Naive thymus-derived CD8-positive, alpha-beta T cell (primary cell): Measurements from ENCODE around the gene SCGB2B2. TPM values are rescaled to one million over a fixed set of nuclear protein-coding genes. Genes with fewer than 3 reads are reported as not detected.

Experiments
- ATAC-seq, 2 donors: fragments of 150-1000 bp; cut with Tn5 transposase in 1 of 2; sonication (Bioruptor Pico), chemical (Tn5 transposase) in 1 of 2; 1 replicate in 1 of 2; 2 replicates in 1 of 2; pipeline ENCODE4 v1.10.0; 2021; ENCODE audit warnings: mild to moderate bottlenecking in 2 of 2, moderate library complexity in 2 of 2
- POLR2A ChIA-PET: fragments of 350-600 bp; sonication (Branson Sonifier 250); formaldehyde crosslinking; loops from one replicate; lab custom pipeline; 2021; ENCODE audit warnings: antibody characterized with exemption; lab: Charles Lee
- DNase-seq, 10 donors: peaks; one replicate each; pipeline versions ENCODE4 v3.0.0 to v3.0.0-alpha.2; 2020 to 2022
- H3K27ac Mint-ChIP-seq, 10 donors: one replicate each; pipeline ENCODE4 v1.8.0; 2020 to 2022; ENCODE audit warnings: mild to moderate bottlenecking in 10 of 10, mixed read lengths in 10 of 10, moderate library complexity in 4 of 10, inconsistent platforms in 1 of 10
- H3K27me3 Mint-ChIP-seq, 5 donors: one replicate each; pipeline ENCODE4 v1.8.0; 2021 to 2022; ENCODE audit warnings: mixed read lengths in 5 of 5
- H3K36me3 Mint-ChIP-seq, 3 donors: one replicate each; pipeline ENCODE4 v1.8.0; 2020 to 2022; ENCODE audit warnings: mixed read lengths in 3 of 3, mild to moderate bottlenecking in 2 of 3, inconsistent platforms in 1 of 3
- H3K4me1 Mint-ChIP-seq, 4 donors: one replicate each; pipeline ENCODE4 v1.8.0; 2021 to 2022; ENCODE audit warnings: mixed read lengths in 4 of 4
- H3K4me3 Mint-ChIP-seq, 10 donors: one replicate each; pipeline ENCODE4 v1.8.0; 2020 to 2022; ENCODE audit warnings: mild to moderate bottlenecking in 10 of 10, mixed read lengths in 10 of 10, moderate library complexity in 6 of 10, inconsistent platforms in 1 of 10
- H3K9me3 Mint-ChIP-seq, 9 donors: one replicate each; pipeline ENCODE4 v1.8.0; 2020 to 2022; ENCODE audit warnings: mixed read lengths in 9 of 9, mild to moderate bottlenecking in 3 of 9, inconsistent platforms in 1 of 9, moderate library complexity in 1 of 9
- polyA plus RNA-seq, 3 donors: library from polyadenylated mRNA; unstranded; fragments of 300-500 nt; fragmentation: Illumina TruSeq; gene quantifications; one replicate each; pipeline ENCODE4 v1.2.3, GENCODE V29; 2021
- total RNA-seq, 8 experiments: library from RNA in 2 of 8; stranded (reverse) in 2 of 8; gene quantifications; one replicate each; pipeline ENCODE4 v1.2.3 and lab custom pipeline; 2021 to 2026

Gene SCGB2B2
- total RNA-seq, result under 1 TPM; 0.75 to 0.82 TPM
- polyA plus RNA-seq, result not detected
- total RNA-seq (lab: John Stamatoyannopoulos, UW), result 0.17 to 3.9 (median 0.51) reads per million in 6 experiments

GRCh38 chr19:34676697-34677385 lies at the start of gene SCGB2B2:
SCGB2B2 (minus strand) TSS chr19:34677159; CDS start chr19:34594563, 82,596 bp downstream.
- Mint-ChIP-seq H3K36me3 (peaks cover 29 to 52% (median 35%) of the 10 kb centered on the region in 3 donors), H3K4me3 (peak within 1 kb of the TSS; percentile 95 to 100 (median 99)), H3K27ac (peak within 1 kb of the TSS; percentile 98 to 100 (median 99)), H3K9me3 (peaks cover 0 to 34% (median 20%) of the 10 kb centered on the region in 9 donors), H3K4me1 (peaks cover 8 to 40% (median 30%) of the 10 kb centered on the region in 4 donors), H3K27me3 (peaks cover 0 to 20% (median 9%) of the 10 kb centered on the region in 5 donors)
- DNase-seq (peak in 4 of 10 donors; percentile 73 to 88 (median 77)), ATAC-seq (peak; percentile 75 to 76)
- POLR2A ChIA-PET, result interaction anchor here (0.6 to 2.6 kb wide), 17 partner anchors 9 to 1500 kb away, joined by 3 to 20 read pairs (median 3); partner anchors contain the start of genes CEBPG, LSM14A, ZNF181 and ZNF30

- H3K4me3 Mint-ChIP-seq, result no peak overlapping the region
These were observed 48.4 kb upstream of the SCGB2B2 start for GRCh38 chr19:34725400-34725799.

GRCh38 chr19:34722353-34722752 lies 45.4 kb upstream of the SCGB2B2 start:
- H3K4me1 Mint-ChIP-seq, result no peaks in the 10 kb centered on the region
- H3K36me3 Mint-ChIP-seq, result no peaks in the 10 kb centered on the region
- H3K4me3 Mint-ChIP-seq, result no peak overlapping the region
- no peak for ATAC-seq
- POLR2A ChIA-PET, result no interaction called here
- H3K9me3 Mint-ChIP-seq, result no peaks in the 10 kb centered on the region
- no peak for DNase-seq
- peaks cover 19 to 47% (median 34%) of the 10 kb centered on the region in 5 donors for H3K27me3 Mint-ChIP-seq
- no peak overlapping the region for H3K27ac Mint-ChIP-seq

More at GRCh38 chr19:34725400-34725799, 48.4 kb upstream of the SCGB2B2 start:
- Mint-ChIP-seq H3K4me1 (no peaks in the 10 kb centered on the region), H3K9me3 (peaks cover 0 to 3% (median 0%) of the 10 kb centered on the region in 9 donors), H3K27me3 (peaks cover 20 to 51% (median 37%) of the 10 kb centered on the region in 5 donors), H3K36me3 (peaks cover 0 to 5% (median 0%) of the 10 kb centered on the region in 3 donors), H3K27ac (no peak overlapping the region)
- no peak for DNase-seq
- ATAC-seq, result no peak
- POLR2A ChIA-PET, result no interaction called here

GRCh38 chr19:34715357-34715756 lies 38.4 kb upstream of the SCGB2B2 start:
- peaks cover 5 to 23% (median 5%) of the 10 kb centered on the region in 3 donors for H3K36me3 Mint-ChIP-seq

GRCh38 chr19:34713262-34713637 lies 36.3 kb upstream of the SCGB2B2 start:
- DNase-seq, result no peak
- Mint-ChIP-seq H3K4me3 (no peak overlapping the region), H3K27ac (no peak overlapping the region), H3K36me3 (peaks cover 5 to 23% (median 5%) of the 10 kb centered on the region in 3 donors), H3K4me1 (peaks cover 0 to 6% (median under 1%) of the 10 kb centered on the region in 4 donors), H3K9me3 (peaks cover 0 to 25% (median 22%) of the 10 kb centered on the region in 9 donors), H3K27me3 (peaks cover 22 to 73% (median 27%) of the 10 kb centered on the region in 5 donors)
- POLR2A ChIA-PET, result no interaction called here
- no peak for ATAC-seq

More at GRCh38 chr19:34715357-34715756, 38.4 kb upstream of the SCGB2B2 start:
- no peak overlapping the region for H3K4me3 Mint-ChIP-seq
- no peak for ATAC-seq
- peaks cover 17 to 55% (median 27%) of the 10 kb centered on the region in 5 donors for H3K27me3 Mint-ChIP-seq
- POLR2A ChIA-PET, result no interaction called here
- DNase-seq, result no peak
- H3K27ac Mint-ChIP-seq, result no peak overlapping the region
- H3K4me1 Mint-ChIP-seq, result peaks cover 0 to 6% (median under 1%) of the 10 kb centered on the region in 4 donors
- peaks cover 0 to 25% (median 22%) of the 10 kb centered on the region in 9 donors for H3K9me3 Mint-ChIP-seq

- POLR2A ChIA-PET, result no interaction called here
- H3K27me3 Mint-ChIP-seq, result peaks cover 21 to 74% (median 28%) of the 10 kb centered on the region in 5 donors
- H3K36me3 Mint-ChIP-seq, result peaks cover 5 to 23% (median 8%) of the 10 kb centered on the region in 3 donors
- H3K27ac Mint-ChIP-seq, result peak overlapping the region in 1 of 10 donors; percentile 34
- H3K4me1 Mint-ChIP-seq, result peaks cover 0 to 6% (median under 1%) of the 10 kb centered on the region in 4 donors
- DNase-seq (peak in 9 of 10 donors; percentile 47 to 81 (median 69)), ATAC-seq (peak; percentile 65 to 76)
- no peak overlapping the region for H3K4me3 Mint-ChIP-seq
- H3K9me3 Mint-ChIP-seq, result peaks cover 0 to 30% (median 22%) of the 10 kb centered on the region in 9 donors
These were observed 35.7 kb upstream of the SCGB2B2 start for GRCh38 chr19:34712395-34713261.

- Mint-ChIP-seq H3K9me3 (peaks cover 0 to 38% (median 24%) of the 10 kb centered on the region in 9 donors), H3K4me3 (no peak overlapping the region), H3K4me1 (peaks cover 0 to 6% (median under 1%) of the 10 kb centered on the region in 4 donors), H3K27me3 (peaks cover 19 to 74% (median 27%) of the 10 kb centered on the region in 5 donors), H3K36me3 (peaks cover 5 to 27% (median 10%) of the 10 kb centered on the region in 3 donors), H3K27ac (no peak overlapping the region)
- ATAC-seq (no peak), DNase-seq (no peak)
- POLR2A ChIA-PET, result interaction anchor here (1.5 kb wide), 1 partner anchor 72 kb away, joined by 3 read pairs; no protein-coding TSS in a partner anchor
These were observed 34.9 kb upstream of the SCGB2B2 start for GRCh38 chr19:34711890-34712289.

- ATAC-seq (no peak), DNase-seq (no peak)
- POLR2A ChIA-PET, result no interaction called here
- H3K4me1 Mint-ChIP-seq, result peaks cover 0 to 4% (median under 1%) of the 10 kb centered on the region in 4 donors
- H3K27ac Mint-ChIP-seq, result no peak overlapping the region
- H3K4me3 Mint-ChIP-seq, result no peak overlapping the region
- H3K9me3 Mint-ChIP-seq, result peaks cover 0 to 38% (median 9%) of the 10 kb centered on the region in 9 donors
- H3K36me3 Mint-ChIP-seq, result peaks cover 4 to 15% (median 9%) of the 10 kb centered on the region in 3 donors
- peaks cover 22 to 77% (median 27%) of the 10 kb centered on the region in 5 donors for H3K27me3 Mint-ChIP-seq
These were observed 30.7 kb upstream of the SCGB2B2 start for GRCh38 chr19:34707661-34708060.

GRCh38 chr19:34692549-34692948 lies 15.6 kb upstream of the SCGB2B2 start:
- Mint-ChIP-seq H3K9me3 (peaks cover 10 to 65% (median 41%) of the 10 kb centered on the region in 9 donors), H3K27me3 (peaks cover 19 to 50% (median 40%) of the 10 kb centered on the region in 5 donors), H3K4me3 (peak overlapping the region in 1 of 10 donors; percentile 6), H3K4me1 (no peaks in the 10 kb centered on the region), H3K27ac (no peak overlapping the region), H3K36me3 (peaks cover 0 to 55% (median 18%) of the 10 kb centered on the region in 3 donors)
- POLR2A ChIA-PET, result no interaction called here
- ATAC-seq (no peak), DNase-seq (no peak)

GRCh38 chr19:34690372-34690771 lies 13.4 kb upstream of the SCGB2B2 start:
- DNase-seq (no peak), ATAC-seq (no peak)
- Mint-ChIP-seq H3K36me3 (peaks cover 2 to 74% (median 40%) of the 10 kb centered on the region in 3 donors), H3K27ac (no peak overlapping the region), H3K27me3 (peaks cover 19 to 50% (median 32%) of the 10 kb centered on the region in 5 donors), H3K4me1 (no peaks in the 10 kb centered on the region), H3K9me3 (peaks cover 11 to 87% (median 60%) of the 10 kb centered on the region in 9 donors), H3K4me3 (no peak overlapping the region)
- POLR2A ChIA-PET, result no interaction called here

- Mint-ChIP-seq H3K27ac (no peak overlapping the region), H3K4me1 (no peaks in the 10 kb centered on the region), H3K4me3 (no peak overlapping the region), H3K9me3 (peaks cover 11 to 95% (median 66%) of the 10 kb centered on the region in 9 donors), H3K27me3 (peaks cover 16 to 36% (median 19%) of the 10 kb centered on the region in 5 donors), H3K36me3 (peaks cover 18 to 72% (median 50%) of the 10 kb centered on the region in 3 donors)
- ATAC-seq (no peak), DNase-seq (no peak)
- POLR2A ChIA-PET, result interaction anchor here (1.0 kb wide), 1 partner anchor 11 kb away, joined by 3 read pairs; the partner anchor contains the start of gene ZNF302
These were observed 11.6 kb upstream of the SCGB2B2 start for GRCh38 chr19:34688592-34688991.

- POLR2A ChIA-PET, result interaction anchor here (0.7 to 1.2 kb wide), 2 partner anchors 9 to 10 kb away, joined by 3 read pairs; partner anchors contain the start of gene ZNF302
- Mint-ChIP-seq H3K4me1 (no peaks in the 10 kb centered on the region), H3K27me3 (peaks cover 8 to 24% (median 13%) of the 10 kb centered on the region in 5 donors), H3K9me3 (peaks cover 11 to 99% (median 69%) of the 10 kb centered on the region in 9 donors), H3K36me3 (peaks cover 29 to 77% (median 54%) of the 10 kb centered on the region in 3 donors), H3K27ac (peak overlapping the region in 1 of 10 donors; percentile 71), H3K4me3 (no peak overlapping the region)
- ATAC-seq (no peak), DNase-seq (no peak)
These were observed 10.4 kb upstream of the SCGB2B2 start for GRCh38 chr19:34687348-34687747.
